Sigmoid colon (tissue), 4 donors: ENCODE data around the gene ANTXR1.

Experiments
- CTCF ChIP-seq, 4 experiments: fragments of 450-650 bp in 3 of 4; fragments of 200-600 bp in 1 of 4; IDR thresholded peaks; one replicate each; pipeline ENCODE4 v1.5.1; 2016 to 2019; ENCODE audit warnings: antibody characterized with exemption in 4 of 4, mild to moderate bottlenecking in 3 of 4, moderate library complexity in 2 of 4
- EP300 ChIP-seq, 4 donors: sonication (generic); formaldehyde crosslinking; IDR thresholded peaks; one replicate each; pipeline ENCODE4 v1.6.1; 2017; ENCODE audit warnings: antibody characterized with exemption in 4 of 4
- POLR2A ChIP-seq, 2 donors: fragments of 450-650 bp; IDR thresholded peaks; one replicate each; pipeline ENCODE4 v1.6.1; 2016; ENCODE audit warnings: antibody characterized with exemption in 2 of 2, mild to moderate bottlenecking in 2 of 2, moderate library complexity in 2 of 2
- POLR2AphosphoS5 ChIP-seq, 4 donors: sonication (generic); formaldehyde crosslinking; IDR thresholded peaks; one replicate each; pipeline ENCODE4 v1.6.1; 2017; ENCODE audit warnings: antibody characterized with exemption in 4 of 4

DNA sequence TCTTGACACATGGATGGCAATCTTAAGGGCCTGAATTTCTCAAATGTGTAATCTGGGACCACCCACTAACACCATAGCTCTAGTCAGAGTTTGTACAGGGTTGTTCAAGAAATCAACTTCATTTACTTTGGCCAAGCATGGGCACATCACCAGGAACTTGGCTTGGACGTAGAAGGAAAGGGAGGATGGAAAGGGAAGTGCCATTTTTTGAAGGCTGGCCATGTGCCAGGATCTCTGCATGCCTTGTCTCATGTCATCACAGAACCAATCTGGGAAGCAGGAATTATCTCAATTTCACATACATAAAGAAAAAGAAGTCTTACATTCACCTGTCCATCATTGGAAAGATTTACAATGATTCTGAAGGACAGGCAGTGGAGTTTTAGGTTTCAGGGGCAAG is 128.1 kb downstream of the ANTXR1 start:
- TF ChIP-seq POLR2A (IDR thresholded peaks at IDR 0.05) = no peak
- no peak for TF ChIP-seq CTCF (IDR thresholded peaks at IDR 0.05)
- no peak for TF ChIP-seq EP300 (IDR thresholded peaks at IDR 0.05)
- no peak for TF ChIP-seq POLR2AphosphoS5 (IDR thresholded peaks at IDR 0.05)
